ENCODE results near the gene AMIGO1.

AMIGO1 gene

DNA sequence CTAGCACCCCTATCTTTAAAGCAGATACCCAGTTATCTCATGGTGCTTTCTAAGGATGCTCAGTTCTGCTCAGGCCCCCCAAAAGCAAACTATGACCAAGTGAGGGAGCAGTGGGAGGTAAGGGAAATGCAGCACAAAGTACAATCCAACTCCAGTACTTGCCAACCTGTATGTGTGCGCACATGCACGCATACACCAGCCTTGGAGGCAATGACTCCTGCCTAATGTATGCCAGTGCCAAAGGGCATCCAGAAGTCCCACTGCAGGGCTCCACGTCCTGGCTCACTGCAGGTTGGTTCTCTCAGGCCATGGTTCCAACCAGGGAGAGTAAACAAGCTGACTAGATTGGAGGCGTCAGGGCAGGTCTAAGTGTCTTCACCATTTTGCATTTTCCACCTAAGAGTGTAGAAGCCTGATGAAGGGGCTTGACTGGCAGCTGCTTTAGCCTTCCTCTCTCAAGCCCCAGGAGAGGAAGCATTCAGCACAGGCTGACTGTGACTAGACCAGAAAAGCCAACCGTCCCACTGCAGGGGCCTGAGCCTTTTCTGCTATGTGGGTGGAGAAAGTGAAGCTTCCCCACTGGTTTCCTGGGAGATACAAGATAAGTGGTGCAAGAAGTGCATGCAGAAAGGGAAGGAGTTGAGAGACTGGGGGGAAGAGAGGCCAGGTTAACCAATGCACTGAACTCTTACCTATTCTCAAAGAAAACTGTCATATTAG is 7.7 kb downstream of the AMIGO1 start:
- no peak for DNase-seq

DNA sequence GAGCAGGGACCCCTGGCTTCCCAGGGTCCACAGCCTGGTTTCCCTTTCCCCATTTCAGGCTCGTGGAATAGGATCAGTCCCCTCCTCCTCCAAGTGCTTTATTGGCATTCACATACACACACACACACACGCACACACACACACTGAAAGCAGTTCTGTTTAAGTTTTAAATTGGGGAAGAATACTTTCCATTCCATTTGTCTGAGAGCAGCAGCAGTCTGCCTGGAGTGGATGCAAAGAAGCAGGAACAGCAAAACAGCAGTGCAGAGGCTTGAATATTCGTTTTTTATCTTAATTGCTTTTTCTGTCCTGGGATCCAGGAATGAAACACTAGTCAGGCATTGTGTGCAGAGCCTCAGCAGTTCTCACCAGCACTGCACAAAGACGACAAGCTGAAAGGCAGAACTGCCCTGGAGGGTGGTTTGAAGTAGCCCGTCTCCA is 8.6 kb downstream of the AMIGO1 start:
- no peak for DNase-seq

DNA sequence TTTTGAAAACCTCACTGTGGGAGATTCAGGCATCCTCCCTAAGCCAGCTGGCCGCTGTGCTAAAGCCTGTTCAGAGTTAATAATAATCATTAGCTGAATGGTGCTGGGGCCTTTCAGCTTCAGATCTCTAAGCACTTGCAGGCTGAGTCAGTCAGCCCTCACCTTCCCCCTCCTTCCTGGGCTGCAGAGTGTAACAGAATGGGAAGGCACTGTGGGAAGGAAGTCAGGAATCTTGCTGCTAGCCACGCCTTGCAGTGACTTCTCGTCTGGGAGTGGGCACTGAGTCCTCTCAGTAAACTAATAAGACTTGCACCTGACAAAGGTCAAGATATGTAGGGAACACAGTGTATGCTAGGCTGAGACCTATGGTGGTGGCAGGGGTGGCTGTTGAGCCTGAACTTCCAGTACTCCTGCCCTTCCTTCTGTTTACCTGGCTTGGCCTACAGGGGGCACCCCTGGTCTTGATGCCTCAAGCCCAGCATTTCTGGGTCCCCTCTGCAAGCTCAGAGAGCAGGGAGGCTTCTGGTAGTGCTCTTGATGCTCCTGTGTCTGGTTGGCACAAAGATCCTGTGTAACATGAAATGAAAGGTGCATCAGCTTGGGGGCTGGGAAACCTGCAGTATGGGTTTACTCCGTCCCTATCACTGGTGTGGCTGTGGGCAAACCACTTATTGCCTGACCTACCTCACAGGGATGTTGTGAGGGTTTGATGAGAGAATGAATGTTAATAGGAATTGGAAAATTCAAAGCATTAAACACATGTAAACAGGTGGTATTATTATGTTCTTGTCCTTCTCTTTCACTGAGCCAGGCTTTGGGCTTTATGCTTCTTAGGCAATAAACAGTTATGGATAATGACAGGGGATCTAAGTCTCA is 9.6 kb downstream of the AMIGO1 start:
- no peak for DNase-seq

DNA sequence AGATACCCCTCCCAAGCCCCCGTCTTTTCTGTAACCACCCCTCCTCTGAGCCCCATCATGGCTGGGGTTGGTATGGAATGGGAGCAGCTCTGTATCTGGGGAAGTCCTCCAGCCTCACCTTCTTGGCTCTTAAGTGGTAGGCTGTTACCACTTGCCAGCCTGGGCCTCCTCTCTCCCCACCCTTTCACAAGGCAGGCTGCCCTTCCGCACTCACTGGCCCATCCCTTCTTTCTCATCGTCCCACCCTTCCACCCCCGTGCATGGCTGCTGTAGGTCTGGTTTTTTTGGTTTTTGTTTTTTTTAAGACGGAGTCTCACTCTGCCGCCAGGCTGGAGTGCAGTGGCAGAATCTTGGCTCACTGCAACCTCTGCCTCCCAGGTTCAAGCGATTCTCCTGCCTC is 10.4 kb downstream of the AMIGO1 start:
- DNase-seq: no peak

DNA sequence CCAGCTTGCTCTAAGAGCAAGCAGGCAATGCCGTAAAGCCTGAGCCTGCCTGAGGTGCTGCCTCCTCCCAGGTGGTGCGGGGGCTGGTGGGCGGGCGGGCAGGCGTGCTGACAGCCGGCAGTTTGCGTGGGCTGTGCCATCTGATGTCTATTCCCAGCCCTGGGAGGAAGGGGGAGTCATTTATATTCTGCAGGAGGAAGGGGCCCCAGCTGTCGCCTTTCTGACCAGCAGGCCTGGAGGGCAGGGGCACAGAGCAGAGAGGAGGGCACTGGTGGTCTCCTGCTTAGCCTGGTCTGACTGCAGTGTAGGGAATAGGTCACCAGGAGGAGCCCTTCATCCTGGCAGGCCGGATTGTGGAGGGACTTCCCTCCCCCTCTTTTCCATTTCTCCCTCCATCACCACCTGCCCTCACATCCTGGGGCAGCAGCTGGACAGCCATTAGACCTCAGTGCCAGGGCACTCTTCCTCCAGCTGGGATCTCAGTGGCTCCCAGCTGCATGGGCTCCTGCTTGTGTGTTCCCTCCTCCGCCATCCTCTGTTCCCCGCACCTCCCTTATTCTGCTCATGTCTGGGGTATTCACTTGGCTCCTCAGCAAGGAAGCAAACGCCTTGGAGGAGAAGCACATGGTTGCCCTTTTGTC is 11.2 kb downstream of the AMIGO1 start:
- no peak for DNase-seq

DNA sequence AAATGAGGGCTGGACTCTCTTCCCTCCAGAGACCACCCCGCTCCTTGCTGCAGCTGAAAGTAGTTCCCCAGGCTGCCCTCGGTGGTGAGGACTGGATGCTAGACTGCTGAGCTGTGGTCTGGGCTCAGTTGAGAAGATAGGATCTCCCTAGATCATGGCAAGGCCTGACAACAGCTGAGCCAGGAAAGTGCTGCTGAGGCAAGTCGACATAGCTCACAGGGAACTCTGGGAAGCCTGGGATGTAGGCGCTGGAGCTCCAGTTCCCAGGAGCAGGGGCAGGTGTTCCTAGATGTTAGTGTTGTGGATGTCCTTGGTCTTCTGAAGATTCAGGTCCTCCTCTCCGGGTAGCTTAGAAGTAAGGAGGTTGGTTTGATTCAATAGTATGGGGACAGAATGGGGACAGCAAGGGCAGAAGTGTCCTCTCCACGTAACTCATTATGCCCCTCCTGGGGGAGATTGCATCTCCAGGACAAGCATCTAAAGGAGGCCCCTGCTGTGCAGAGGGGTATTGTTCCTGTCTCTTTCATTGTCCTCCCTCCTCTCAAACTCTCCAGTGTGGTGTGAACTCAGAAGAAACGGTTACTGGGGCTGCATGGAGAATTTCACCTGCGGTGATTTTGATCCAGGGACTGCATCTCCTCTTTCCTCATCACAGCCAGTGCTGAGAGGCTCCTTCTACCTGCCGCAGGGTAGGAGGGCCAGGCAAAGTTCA is 11.9 kb downstream of the AMIGO1 start:
- no peak for DNase-seq

DNA sequence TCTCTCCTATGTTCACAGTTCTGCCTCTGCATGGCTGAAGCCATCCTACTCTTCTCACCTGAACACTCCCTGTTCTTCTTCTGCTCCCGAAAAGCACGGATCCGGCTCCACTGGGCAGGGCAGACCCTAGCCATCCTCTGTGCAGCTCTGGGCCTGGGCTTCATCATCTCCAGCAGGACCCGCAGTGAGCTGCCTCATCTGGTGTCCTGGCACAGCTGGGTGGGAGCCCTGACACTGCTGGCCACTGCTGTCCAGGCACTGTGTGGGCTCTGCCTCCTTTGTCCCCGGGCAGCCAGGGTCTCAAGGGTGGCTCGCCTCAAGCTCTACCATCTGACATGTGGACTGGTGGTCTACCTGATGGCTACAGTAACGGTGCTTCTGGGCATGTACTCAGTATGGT is 13.8 kb downstream of the AMIGO1 start:
- no peak for DNase-seq

DNA sequence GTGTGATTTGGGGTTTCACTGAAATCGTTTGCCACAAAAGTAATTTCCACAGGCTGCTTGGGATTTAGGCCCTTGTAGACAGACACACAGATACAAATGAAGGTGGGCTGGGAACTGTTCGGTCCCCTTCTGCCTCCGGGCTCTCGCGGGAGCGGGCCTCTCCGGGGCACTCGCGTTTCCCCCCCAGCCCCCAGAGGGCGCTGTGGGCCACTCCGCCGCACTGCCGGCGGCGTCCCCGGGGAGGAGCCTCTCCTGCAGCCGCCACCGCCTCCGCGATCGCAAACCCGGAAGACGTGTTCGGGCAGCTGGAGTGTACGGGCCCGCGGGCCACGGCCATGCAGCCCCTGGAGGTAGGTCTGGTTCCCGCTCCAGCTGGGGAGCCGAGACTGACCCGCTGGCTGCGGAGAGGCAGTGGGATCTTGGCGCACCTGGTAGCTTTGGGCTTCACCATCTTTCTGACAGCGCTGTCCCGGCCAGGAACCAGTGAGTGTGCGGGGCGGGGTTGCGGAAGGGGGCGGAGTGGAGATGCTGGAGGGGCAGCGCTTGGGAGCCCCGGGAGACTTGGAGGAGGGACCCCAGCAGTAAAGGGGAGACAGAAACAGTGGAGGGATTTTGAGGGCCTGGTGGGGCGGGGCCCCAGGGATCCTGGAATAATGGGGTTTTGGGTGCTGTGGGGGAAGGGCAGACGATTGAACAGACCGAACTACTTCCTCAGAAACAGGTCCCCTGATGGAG is 15.6 kb downstream of the AMIGO1 start, which contains the start of gene CYB561D1:
Gene CYB561D1, plus strand, starts transcription at position 290 of the 735 bp plus-strand sequence. Its CDS starts 46 bp downstream, at position 336.
- peak; percentile 30 for DNase-seq

DNA sequence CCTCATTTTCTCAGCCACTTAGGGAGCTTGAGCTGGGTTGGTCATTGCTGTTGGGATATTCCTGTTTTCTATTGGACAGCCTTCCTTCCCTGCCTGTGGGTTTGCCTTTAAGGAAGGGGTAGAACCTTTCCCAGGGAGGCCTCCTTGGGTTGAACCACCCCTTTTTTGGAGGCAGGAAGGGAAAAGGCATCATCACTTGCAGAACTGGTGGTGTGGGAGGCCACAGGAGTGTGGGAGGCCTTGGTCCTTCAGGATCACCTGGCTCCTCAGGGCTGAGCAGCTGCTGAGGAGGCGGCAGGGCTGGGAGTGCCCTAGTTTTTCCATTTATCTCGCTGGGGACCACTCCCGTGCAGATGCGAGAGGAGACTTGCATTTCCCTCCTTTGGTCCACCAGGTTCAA is 16.3 kb downstream of the AMIGO1 start:
- DNase-seq: no peak

DNA sequence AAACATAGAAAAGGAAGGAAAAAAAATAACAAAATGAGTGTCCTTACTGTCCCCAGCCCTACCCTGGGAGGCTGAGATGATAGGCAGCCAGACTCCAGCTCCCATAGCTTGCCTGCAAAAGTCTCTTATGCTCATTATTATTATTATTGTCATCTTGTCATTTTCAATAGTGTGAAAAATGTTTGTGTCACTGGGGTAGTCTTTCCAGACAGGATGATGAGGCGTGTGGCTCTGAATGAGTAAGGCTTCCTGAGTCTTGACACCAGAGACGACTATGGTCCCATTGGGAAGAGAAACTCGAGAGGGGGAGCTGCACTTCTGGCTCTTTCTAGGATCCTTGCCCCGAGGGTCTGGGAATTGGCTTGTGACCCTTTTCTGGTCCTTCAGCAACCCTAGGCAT is 16.7 kb downstream of the AMIGO1 start:
- DNase-seq: no peak

DNA sequence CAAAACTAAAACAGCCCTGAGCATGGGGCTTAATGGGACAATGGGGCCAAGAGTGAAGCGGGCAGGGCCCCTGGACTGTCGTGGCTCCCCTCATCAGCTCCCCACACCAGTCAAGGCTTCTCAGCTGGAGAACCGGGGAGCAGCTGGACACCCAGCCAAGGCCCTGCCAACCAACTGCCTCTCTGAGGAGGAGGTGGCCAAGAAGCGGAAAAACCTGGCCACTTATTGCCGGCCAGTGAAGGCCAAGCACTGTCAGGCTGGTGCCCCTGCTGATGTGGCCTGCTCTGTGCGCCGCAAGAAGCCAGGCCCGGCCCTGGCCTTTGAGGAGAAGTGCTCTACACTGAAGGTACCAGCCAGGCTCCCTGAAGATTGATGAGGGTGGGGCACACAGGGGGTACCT is 18.2 kb downstream of the AMIGO1 start:
- no peak for DNase-seq

DNA sequence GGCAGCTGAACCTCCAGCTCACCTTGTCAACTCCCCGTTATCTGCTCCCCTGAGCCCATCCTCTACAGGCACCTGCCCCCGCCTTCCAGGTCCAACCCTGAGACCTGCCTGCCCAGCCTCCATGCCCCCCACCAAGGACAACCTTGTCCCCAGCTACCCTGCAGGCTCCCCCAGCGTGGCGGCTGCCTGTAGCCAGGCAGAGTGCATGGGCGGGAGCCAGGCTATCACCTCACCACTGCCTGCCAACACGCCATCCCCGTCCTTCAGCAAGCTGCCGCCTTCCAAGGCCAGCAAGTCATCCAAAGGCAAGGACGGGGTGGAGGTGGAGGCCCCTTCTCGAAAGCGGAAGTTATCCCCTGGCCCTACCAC is 18.6 kb downstream of the AMIGO1 start:
- DNase-seq: no peak

DNA sequence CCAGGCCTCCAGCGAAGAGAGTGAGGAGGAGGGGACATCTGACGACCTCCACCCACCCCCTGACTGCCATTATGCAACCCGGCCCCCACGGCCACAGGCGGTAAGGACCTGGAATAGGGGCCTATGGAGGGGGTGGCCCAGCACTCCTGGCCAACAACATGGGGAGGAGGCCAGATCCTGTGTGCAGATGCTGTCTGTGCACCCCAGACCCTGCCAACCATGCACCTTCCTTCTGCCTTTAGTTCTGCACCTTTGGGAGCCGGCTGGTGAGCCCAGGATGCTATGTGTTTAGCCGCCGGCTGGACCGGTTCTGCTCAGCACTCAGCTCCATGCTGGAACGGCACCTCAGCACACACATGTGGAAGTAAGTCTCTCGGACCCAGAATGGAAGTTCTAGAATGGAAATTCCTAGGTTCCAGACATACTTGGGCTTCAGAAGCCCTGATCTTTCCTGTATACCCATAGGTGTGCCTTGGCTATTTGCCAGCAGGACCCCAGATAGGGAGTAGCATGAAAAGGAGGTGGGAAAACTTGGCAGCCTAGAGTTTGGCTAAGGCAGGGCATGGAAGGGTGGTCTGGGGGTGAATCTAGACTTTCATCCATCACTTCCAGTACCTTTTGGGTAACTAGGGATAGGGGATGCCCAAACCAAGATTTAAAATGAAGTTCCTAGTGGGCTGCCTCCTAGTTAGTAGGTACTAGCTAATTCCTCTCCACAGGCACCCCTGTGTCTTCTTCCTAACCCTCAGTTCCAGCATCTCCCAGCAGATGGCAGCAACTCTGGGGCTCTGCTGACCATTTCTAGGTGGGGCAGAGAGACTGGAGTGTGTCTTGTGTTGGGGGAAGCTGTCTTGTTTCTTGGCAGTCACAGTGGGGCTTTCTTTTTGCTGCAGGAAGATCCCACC is 19.2 kb downstream of the AMIGO1 start:
- DNase-seq: no peak

DNA sequence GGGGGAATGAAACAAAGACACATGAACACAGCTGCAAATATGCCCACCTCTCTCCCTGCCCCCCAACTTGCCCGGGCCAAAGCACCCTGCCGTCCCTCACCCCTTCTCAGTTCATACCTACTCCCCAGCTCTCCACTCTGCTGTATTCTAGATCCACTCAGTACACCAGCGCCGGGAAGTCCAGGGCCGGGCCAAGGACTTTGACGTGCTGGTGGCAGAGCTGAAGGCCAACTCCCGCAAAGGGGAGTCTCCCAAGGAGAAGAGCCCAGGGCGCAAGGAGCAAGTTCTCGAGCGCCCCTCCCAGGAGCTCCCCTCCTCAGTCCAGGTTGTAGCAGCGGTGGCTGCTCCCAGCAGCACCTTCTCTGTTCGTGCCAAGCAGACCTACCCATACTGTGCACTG is 20.8 kb downstream of the AMIGO1 start:
- DNase-seq: no peak

DNA sequence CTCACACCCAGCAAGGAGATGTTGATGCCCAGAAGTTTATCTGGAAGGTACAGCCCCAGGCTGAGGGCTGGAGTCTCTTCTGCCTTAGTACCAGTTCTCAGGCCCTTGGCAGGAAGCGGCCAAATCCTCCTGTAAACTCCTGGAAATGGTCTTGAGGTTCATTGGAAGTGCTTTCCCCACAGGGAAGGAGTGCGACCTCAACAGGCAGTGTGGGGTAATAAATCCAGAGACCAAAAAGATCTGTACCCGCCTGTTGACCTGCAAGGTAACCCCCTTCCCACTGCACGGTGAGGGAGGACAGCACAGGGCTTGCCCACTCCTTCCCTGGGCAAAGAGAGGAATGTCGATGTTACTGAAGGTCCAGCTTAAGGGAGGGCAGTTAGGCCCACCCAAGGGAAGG is 21.3 kb downstream of the AMIGO1 start:
- DNase-seq: no peak

DNA sequence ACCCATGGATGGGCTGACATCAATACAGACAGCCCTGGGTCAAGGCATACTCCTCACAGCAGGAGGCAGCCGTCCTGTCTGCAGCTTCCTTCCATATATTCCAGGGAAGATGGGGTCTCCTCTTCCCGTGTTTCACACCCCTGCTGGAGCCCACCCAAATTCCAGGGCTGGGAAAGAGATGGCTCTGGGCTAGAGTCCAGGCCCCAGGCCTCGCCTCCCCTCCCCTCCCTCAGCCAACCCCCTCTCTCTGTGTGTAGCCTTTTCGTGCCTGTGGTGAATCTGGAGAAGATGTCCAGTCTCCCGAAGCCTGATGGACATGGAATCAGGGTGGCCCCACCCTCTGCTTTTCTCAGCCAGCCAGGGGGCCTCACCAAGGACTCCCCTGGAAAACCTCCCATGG is 22.3 kb downstream of the AMIGO1 start:
- DNase-seq: no peak

DNA sequence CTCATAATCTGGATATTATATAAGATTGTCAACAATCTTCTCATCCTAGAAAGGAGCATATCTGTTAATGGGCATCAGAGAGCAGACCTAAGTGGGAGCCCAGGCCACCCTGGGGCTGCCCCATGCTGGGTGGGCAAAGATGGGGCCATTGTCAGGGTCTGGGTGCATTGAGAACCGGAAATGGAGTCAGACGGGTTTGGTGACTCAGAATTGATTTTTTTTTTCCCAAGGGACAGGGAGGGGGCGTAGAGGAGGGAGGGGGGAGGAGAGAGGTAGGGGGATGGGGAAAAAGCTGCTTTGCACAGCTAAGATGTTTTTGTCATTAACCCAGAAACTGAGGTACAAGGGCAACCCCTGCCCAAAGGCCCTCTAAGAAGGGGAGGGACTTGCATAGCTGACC is 24.5 kb downstream of the AMIGO1 start:
- no peak for DNase-seq

DNA sequence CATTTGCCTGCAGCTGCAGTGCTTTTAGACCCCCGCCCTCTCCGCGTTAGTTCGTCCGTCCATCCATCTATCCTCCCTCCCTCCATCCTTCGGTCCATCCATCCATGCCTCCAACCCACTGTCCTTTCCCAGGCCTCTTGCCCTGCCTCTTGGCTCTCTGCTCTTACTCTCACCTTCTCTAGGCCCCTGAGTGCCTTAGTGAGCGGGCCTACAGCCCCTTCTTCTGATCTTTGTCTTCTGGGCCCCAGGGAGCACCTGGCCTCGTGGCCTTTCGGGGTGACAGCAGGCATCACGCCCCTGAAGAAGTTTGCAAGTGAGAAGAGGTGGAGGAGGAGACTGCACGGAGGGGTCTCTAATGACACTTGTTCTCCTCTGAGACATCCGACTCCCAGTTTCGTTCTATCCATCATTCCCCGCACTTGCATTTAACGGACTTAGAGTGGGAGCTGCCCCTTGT is 25.0 kb downstream of the AMIGO1 start:
- no peak for DNase-seq

DNA sequence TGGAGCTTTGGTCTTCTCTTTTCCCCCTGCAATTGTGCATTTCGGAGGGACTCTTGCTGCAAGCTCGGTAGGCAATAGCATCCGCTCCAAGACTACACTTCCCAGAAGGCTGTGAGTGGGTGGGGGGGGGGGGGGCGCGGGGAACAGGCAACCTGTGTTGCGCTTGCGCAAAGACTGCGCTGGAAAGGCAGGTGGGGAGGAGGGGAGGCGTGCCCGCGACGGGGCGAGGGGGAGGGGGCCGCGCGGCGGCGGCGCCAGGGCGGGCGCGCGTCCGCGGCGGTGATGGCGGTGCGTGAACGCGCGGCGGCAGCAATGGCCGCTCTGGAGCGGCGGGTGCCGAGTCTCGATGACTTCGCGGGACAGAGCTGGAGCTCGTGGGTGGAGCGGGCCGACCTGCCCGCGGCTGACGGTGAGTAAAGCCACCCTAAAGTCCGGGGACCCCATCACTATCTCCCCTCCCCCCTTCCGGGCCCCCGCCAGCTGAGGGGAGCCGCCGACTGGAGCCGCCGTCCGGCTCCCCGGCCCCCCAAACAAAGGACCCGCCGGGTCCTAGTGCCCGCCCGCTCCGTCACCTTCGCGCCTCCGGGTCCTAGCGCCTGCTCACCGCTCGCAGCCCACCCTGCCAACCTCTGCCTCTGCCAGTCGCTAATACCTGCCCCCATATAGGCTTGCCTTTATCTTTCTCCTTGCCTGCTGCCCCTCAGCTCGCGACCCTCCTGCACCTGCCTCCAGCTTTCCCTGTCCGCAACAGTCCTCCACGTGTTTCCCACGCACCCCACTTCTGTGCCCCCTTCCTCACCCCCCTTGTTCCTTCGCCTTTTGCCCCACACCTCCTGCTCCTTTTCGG is 25.6 kb downstream of the AMIGO1 start, which contains the start of gene ATXN7L2:
Gene ATXN7L2, plus strand, starts transcription at position 234 of the 847 bp plus-strand sequence. Its CDS starts 49 bp downstream, at position 283.
- no peak for DNase-seq
